NCI-H82 treated with DMSO at 0.1 percent for 48 hours (cell line): ENCODE measurements around the gene MED23.

Experiments
- DNase-seq: peaks from one replicate; lab custom pipeline; 2025; ENCODE audit not compliant: unreplicated experiment; lab: John Stamatoyannopoulos, UW

The MED23 gene

GRCh38 chr6:131640576-131640975 is 12.5 kb upstream of the MED23 start:
- DNase-seq = no peak

- DNase-seq = no peak
Observed at GRCh38 chr6:131640100-131640499, 12.1 kb upstream of the MED23 start.

DNA sequence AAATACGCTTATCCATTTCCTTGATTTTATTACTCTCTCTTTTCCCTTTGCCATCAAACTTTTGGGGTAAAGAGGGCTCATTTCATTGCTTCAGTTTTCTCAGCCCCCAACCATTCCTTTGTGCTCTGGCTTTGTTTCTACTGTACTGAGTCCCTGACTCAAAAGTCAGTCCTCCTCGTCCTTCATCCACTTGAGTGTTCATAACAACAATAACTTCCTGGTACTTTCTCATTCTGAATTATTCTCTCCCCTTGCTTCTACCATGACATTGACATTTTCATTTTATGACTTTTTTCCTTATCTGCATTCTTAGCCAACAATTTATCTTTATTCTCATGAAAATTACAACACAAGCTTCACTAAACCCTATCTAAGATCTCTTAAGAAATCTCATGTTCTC is 10.0 kb upstream of the MED23 start:
- DNase-seq = no peak

DNA sequence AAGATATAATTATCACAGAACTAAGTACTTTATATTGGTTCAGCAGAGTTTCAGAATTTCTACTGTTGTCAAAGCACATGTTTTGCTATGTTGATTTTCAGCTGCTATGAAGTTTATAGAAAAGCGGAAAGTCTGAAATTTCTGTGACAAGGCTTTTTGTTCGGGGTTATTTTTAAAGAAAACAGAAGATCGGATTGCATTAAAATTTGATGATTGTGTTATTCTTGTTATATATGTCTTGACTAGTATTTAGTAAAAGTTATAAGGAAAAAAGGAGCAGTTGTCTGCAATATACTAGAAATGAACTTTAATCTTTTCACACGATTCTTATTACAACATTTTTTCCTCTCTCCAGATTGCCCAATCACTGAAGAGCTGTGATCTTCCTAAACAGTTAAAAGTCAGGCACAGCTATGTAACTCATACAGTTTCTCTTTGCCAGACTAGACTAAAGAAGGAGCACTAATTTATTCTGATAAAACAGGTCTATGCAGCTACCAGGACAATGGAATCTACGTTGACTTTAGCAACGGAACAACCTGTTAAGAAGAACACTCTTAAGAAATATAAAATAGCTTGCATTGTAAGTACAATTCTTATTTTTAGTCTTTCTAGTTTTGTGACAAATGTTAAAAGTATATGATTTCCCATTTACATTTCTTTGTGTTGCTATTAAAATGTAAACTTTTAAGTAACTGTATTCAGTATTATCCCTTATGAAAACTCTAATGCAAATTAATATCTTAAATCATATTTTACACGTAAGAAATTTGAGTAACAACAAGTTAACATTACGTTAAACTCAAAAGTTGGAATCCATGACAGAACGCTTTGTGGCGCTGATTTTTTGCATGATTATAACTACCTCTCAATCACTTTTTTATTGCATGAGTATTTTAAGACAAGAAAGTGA is 9.1 kb upstream of the MED23 start, which contains the start of gene ENPP3:
TSS of gene ENPP3 (plus strand) at position 423 of the 913 bp plus-strand sequence. CDS start at position 506, 83 bp downstream.
- DNase-seq = no peak

GRCh38 chr6:131635384-131636340 is 7.6 kb upstream of the MED23 start:
- DNase-seq = no peak

- DNase-seq = no peak
Observed at GRCh38 chr6:131631625-131632289, 3.7 kb upstream of the MED23 start.

DNA sequence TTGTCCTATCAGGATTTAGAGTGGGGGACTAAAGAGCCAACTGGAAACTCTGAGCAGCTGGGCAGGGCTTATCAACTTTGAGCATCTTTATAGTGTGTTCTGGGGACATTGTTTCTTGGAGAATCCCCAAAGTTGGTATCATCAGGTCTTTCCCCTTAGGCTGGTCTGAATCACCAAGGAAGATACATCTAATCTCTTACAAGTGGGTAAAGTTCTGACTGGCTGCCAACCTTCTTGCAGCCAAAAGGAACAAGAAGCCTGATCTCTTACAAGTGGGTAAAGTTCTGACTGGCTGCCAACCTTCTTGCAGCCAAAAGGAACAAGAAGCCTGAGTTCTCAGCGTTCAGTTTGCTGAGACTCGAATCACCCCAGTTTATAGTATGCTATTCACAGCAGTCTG is 1.6 kb upstream of the MED23 start:
- no peak for DNase-seq

DNA sequence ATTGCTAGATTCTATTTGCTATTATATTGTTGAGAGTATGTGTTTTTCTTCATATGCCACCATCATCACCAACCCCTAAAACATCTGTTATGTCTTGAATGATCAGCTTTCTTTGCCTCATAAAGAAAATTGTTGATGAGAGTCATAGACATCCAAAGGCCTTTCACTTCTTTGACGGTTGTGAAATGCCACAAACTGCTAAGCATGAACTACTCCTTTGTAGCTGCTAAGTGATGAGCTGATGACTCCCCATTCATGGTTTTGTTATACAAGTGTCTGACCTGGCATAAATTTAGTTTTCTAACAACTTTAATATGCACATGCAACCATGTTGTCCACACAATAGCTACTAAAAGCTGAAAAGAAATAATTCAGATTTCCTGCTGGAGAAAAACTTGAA is 684 bp upstream of the MED23 start:
- DNase-seq = no peak

- no peak for DNase-seq
Observed at GRCh38 chr6:131615275-131615674, 12.8 kb downstream of the MED23 start.

GRCh38 chr6:131613296-131613925 is 14.6 kb downstream of the MED23 start:
- no peak for DNase-seq

- DNase-seq = no peak
Observed at GRCh38 chr6:131602781-131603312, 25.2 kb downstream of the MED23 start.

- DNase-seq = no peak
Observed at GRCh38 chr6:131600716-131601115, 27.3 kb downstream of the MED23 start.

DNA sequence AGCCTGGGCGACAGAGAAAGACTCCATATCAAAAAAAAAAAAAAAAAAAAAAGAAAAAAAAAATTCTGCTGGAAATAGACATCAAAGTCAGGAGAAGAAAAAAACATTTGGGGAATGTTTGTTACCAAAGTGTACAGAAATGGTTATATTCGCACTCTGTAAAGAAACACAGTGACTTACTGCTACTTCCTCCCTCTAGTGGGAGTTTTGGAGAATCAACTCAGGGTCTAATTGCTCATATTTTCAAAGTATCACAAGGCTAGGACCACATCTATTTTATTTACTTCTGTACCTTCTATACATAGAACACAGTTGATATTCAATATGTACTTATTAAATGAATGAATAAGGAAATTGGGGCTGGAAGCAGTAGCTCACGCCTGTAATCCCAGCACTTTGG is 30.6 kb downstream of the MED23 start:
- DNase-seq = no peak

- no peak for DNase-seq
Observed at GRCh38 chr6:131594074-131594473, 34.0 kb downstream of the MED23 start.

- no peak for DNase-seq
Observed at GRCh38 chr6:131592935-131593334, 35.1 kb downstream of the MED23 start.

DNA sequence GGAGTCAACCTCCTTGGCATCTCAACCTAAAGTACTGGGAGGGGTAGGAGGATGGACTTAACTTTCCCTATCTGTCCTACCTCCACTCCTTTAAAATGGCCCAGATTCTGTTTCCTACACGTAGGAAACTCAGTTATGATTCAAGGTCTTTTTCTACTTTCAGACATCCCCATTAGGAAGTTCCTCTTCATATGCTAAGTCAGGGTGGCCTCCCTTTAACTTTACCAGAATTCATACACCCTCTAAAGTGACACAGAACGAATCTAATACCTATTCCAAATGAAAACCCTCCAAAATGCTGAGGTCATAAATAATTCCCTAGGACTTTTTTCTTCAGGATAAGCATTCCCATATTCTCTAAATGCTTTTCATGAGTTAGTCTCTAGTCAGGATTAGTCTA is 39.4 kb downstream of the MED23 start:
- no peak for DNase-seq

GRCh38 chr6:131587909-131588308 is 40.1 kb downstream of the MED23 start:
- no peak for DNase-seq

DNA sequence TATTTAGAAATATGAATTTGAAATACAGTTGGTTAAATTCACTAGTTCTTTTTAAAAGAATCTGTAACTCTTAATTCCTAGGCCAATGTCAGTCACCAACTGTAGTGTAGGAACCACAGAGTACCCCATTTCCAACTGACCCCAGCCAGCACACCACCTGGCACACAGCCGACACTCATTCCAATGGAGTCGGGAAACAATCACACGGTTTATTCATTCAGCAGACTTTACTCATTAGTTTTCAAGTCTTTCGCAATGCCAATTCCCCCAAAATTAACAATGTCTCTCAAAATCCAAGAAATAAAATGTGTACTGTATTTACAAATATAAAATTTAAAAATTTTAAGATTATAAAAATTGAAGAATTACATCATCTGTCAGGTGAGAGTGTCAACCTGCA is 41.5 kb downstream of the MED23 start:
- no peak for DNase-seq

DNA sequence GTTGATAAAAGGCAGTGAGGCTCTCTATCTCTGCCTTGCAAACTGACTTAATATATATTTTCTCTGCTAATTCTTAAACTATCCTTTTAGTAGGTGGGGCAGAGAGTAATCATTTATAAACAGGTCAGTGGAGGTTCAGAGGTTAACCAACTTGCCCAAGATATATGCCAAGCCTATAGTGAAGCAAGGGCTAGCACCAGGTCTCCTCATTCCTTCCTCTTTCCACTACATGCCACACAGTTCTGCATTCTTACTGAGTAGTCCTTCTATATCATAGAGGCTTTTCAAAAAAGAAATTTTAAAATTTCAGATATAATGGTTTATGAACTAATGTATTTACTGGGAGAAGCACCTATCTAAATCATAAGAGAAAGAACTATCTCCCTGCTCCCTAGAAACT is 46.5 kb downstream of the MED23 start:
- no peak for DNase-seq

GRCh38 chr6:131575834-131576478 is 52.1 kb downstream of the MED23 start:
- DNase-seq = no peak
